Measurements from ENCODE around the gene RASA2. TPM values are rescaled to one million over a fixed set of nuclear protein-coding genes. Genes with fewer than 3 reads are reported as not detected.

The RASA2 gene
- total RNA-seq, 1 donor from 2014 or later: 13.2 TPM

DNA sequence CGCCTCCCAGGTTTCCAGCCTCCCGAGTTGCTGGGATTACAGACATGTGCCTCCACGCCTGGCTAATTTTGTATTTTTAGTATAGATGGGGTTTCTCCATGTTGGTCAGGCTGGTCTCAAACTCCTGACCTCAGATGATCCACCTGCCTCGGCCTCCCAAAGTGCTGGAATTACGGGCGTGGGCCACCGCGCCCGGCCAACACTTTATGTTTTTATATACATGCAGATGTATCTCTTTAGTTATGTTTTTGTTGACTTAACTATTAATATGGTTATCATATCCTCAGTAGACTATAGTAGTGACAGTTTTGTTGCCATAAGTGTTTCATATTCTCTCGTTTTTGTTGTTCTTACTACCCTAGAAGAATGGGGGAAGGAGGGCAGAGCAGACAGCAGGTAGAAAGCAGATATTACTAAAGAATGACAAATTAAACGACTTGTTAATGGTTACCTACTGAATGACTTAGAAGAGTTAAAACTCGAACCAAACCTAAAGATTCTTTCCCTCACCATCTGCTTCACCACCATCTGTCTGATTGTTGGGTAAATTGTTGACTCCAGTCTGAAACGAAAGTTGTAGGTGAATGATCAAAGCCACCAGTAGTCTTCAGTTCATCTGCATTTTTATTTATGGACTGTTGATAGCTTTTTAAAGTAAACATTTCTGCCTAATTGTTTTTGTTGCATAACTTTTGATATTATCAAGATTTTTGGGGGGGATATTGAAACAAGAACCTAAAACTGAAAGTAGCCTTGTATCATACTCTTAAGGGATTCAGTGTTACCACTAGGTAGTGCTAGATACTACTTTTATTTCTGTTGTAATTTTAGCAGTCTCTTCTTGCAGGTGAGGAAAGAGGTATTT, 89.3 kb downstream of the RASA2 start:
- Mint-ChIP-seq H3K4me1 (ENCODE audit: low read depth, unreplicated experiment) (peaks cover 2% of the 10 kb centered on the region), H3K4me3 (ENCODE audit: unreplicated experiment) (no peak overlapping the region), H3K9me3 (ENCODE audit: unreplicated experiment) (no peaks in the 10 kb centered on the region), H3K27me3 (ENCODE audit: unreplicated experiment) (no peaks in the 10 kb centered on the region), H3K27ac (ENCODE audit: unreplicated experiment) (no peak overlapping the region), H3K36me3 (ENCODE audit: unreplicated experiment) (no peaks in the 10 kb centered on the region)
- TF ChIP-seq, protein P1, sequence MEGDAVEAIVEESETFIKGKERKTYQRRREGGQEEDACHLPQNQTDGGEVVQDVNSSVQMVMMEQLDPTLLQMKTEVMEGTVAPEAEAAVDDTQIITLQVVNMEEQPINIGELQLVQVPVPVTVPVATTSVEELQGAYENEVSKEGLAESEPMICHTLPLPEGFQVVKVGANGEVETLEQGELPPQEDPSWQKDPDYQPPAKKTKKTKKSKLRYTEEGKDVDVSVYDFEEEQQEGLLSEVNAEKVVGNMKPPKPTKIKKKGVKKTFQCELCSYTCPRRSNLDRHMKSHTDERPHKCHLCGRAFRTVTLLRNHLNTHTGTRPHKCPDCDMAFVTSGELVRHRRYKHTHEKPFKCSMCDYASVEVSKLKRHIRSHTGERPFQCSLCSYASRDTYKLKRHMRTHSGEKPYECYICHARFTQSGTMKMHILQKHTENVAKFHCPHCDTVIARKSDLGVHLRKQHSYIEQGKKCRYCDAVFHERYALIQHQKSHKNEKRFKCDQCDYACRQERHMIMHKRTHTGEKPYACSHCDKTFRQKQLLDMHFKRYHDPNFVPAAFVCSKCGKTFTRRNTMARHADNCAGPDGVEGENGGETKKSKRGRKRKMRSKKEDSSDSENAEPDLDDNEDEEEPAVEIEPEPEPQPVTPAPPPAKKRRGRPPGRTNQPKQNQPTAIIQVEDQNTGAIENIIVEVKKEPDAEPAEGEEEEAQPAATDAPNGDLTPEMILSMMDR (IDR thresholded peaks at IDR 0.05; ENCODE audit: partially characterized antibody, unreplicated experiment): peak; percentile 34
- DNase-seq: no peak

DNA sequence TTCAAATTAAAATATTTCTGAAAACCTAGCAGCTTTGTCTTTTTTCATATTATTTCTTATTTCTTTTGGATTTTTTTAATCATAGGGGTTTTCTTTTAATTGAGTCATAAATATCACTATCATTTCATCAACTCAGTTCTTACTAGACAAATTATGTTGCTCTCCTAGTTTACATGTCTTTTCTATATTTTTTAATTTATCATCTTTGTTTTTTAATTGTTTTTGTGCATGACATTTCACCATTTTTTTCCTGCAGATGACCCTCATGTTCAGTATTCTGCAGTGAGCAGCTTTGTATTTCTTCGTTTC, 89.9 kb downstream of the RASA2 start:
- TF ChIP-seq, protein P1 (IDR thresholded peaks at IDR 0.05; ENCODE audit: partially characterized antibody, unreplicated experiment): no peak
- Mint-ChIP-seq H3K36me3 (ENCODE audit: unreplicated experiment) (no peaks in the 10 kb centered on the region), H3K4me3 (ENCODE audit: unreplicated experiment) (no peak overlapping the region), H3K27ac (ENCODE audit: unreplicated experiment) (no peak overlapping the region), H3K27me3 (ENCODE audit: unreplicated experiment) (no peaks in the 10 kb centered on the region), H3K4me1 (ENCODE audit: low read depth, unreplicated experiment) (peaks cover 2% of the 10 kb centered on the region), H3K9me3 (ENCODE audit: unreplicated experiment) (no peaks in the 10 kb centered on the region)
- DNase-seq: no peak

DNA sequence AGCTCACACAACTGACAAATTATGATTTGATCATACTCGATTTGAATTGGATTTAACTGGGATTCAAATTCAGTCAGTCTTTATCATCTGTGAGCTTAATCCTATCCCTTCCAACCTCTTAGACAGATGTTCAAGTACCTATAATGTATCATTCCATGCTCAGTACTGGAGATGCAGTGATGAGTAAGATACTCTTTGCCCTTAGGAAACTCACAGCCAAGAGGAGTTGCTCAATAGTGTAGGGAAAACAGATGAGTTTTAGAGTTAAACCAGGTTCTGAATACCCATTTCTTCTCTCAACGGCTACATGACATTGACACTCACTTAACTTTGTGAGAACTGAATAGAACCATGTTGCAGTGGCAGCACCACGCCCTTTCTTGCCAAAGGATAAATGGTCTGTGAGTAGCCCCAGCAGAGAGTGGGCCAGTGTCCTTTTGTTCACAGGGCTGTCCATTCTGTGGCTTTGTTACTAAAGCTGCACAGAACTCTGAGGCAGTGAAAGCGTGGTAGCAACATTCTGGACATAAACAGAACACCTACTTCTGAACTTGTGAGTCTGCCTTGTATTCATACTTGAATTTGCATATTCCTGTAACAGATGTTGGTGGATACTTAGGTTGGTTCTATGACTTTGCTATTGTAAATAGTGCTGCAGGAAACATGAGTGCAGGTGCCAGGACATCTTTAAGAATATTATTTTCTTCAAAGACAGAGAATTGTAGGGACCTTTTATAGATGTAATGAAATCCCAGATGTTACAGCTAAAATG, 91.6 kb downstream of the RASA2 start:
- H3K27me3 Mint-ChIP-seq (ENCODE audit: unreplicated experiment): no peaks in the 10 kb centered on the region
- DNase-seq: no peak
- H3K9me3 Mint-ChIP-seq (ENCODE audit: unreplicated experiment): no peaks in the 10 kb centered on the region
- no peak overlapping the region for H3K27ac Mint-ChIP-seq (ENCODE audit: unreplicated experiment)
- TF ChIP-seq, protein P1 (IDR thresholded peaks at IDR 0.05; ENCODE audit: partially characterized antibody, unreplicated experiment): no peak
- peaks cover 2% of the 10 kb centered on the region for H3K4me1 Mint-ChIP-seq (ENCODE audit: low read depth, unreplicated experiment)
- no peak overlapping the region for H3K4me3 Mint-ChIP-seq (ENCODE audit: unreplicated experiment)
- no peaks in the 10 kb centered on the region for H3K36me3 Mint-ChIP-seq (ENCODE audit: unreplicated experiment)

DNA sequence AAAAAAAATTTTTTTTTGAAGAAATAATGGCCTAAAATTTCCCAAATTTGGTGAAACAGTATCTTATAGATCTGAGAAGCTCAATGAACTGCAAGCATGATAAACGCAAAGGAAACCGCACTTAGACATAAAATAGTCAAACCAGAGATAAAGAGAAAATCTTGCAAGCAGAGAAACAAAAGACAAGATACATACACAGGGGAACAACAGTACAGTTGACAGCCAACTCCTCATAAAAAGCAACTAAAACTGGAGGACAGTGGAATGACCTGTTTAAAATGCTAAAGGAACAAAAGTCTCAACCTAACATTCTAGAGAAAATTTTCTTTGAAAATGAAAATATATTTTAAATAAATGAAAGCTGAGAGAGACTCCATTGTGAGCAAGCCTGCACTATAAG, 107.5 kb downstream of the RASA2 start:
- no peak overlapping the region for H3K4me3 Mint-ChIP-seq (ENCODE audit: unreplicated experiment)
- no peak overlapping the region for H3K27ac Mint-ChIP-seq (ENCODE audit: unreplicated experiment)
- H3K9me3 Mint-ChIP-seq (ENCODE audit: unreplicated experiment): peaks cover 5% of the 10 kb centered on the region
- H3K36me3 Mint-ChIP-seq (ENCODE audit: unreplicated experiment): peaks cover 34% of the 10 kb centered on the region
- no peaks in the 10 kb centered on the region for H3K27me3 Mint-ChIP-seq (ENCODE audit: unreplicated experiment)
- no peak for DNase-seq
- TF ChIP-seq, protein P1 (IDR thresholded peaks at IDR 0.05; ENCODE audit: partially characterized antibody, unreplicated experiment): no peak
- H3K4me1 Mint-ChIP-seq (ENCODE audit: low read depth, unreplicated experiment): no peaks in the 10 kb centered on the region

DNA sequence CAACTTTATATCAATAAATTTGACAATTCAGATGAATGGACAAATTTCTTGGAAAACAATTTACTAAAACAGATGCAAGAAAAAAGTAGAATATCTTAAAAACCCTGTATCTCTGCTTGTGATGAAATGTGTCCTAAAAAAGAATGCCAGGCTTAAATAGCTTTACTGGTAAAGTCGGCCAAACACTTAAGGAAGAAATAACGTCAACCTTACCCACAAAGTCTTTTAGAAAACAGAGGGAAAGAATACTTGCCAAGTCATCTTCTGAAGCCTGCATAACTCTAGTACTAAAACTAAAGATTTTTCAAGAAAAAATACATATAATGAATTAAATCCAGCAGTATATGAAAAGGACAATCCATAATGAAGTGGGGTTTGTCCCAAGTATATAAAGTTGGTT, 111.1 kb downstream of the RASA2 start:
- DNase-seq: no peak
- no peak overlapping the region for H3K27ac Mint-ChIP-seq (ENCODE audit: unreplicated experiment)
- TF ChIP-seq, protein P1 (IDR thresholded peaks at IDR 0.05; ENCODE audit: partially characterized antibody, unreplicated experiment): no peak
- peaks cover 6% of the 10 kb centered on the region for H3K9me3 Mint-ChIP-seq (ENCODE audit: unreplicated experiment)
- H3K4me1 Mint-ChIP-seq (ENCODE audit: low read depth, unreplicated experiment): no peaks in the 10 kb centered on the region
- H3K4me3 Mint-ChIP-seq (ENCODE audit: unreplicated experiment): no peak overlapping the region
- H3K36me3 Mint-ChIP-seq (ENCODE audit: unreplicated experiment): peaks cover 47% of the 10 kb centered on the region
- H3K27me3 Mint-ChIP-seq (ENCODE audit: unreplicated experiment): peaks cover 3% of the 10 kb centered on the region

All from glutamatergic neuron (in vitro differentiated cells).